ENCODE data around the gene CCL22.

- TF ChIP-seq CTCF (IDR thresholded peaks at IDR 0.05; ENCODE audit: poor library complexity, severe bottlenecking) (no peak), POLR2AphosphoS5 (IDR thresholded peaks at IDR 0.05) (no peak), EZH2 (IDR thresholded peaks at IDR 0.05; ENCODE audit: borderline replicate concordance, insufficient read depth, low read length, poor library complexity, severe bottlenecking) (no peak), TAF1 (IDR thresholded peaks at IDR 0.05; ENCODE audit: low read depth) (no peak), EP300 (conservative IDR thresholded peaks at IDR 0.05; ENCODE audit: poor library complexity, severe bottlenecking) (no peak), MXI1 (conservative IDR thresholded peaks at IDR 0.05; ENCODE audit: poor library complexity, severe bottlenecking) (no peak), REST (IDR thresholded peaks at IDR 0.05; ENCODE audit: borderline replicate concordance) (no peak)
Observed at GRCh38 chr16:57380671-57381462, 22.3 kb downstream of the CCL22 start.
